ENCODE results near the gene PPP2R3A. TPM values are rescaled to one million over a fixed set of nuclear protein-coding genes. Genes with fewer than 3 reads are reported as not detected.
"Not testable (repeated sequence)": the region's sequence is repeated elsewhere in the genome, so short reads cannot be mapped to it uniquely, and the experiment has no call there.

PPP2R3A gene
- total and polyA plus RNA-seq, 2 experiments from 2014 or later: 14.2 to 21.0 TPM

GRCh38 chr3:136120373-136121348 is 155.1 kb downstream of the PPP2R3A start:
- H3K9me2 ChIP-seq (ENCODE audit: insufficient read depth): no peaks in the 10 kb centered on the region
- TF ChIP-seq EZH2 (IDR thresholded peaks at IDR 0.05; ENCODE audit: insufficient read depth, poor library complexity, severe bottlenecking) (no peak), EZH2phosphoT487 (IDR thresholded peaks at IDR 0.05; ENCODE audit: insufficient read depth, low read depth) (no peak)
- H3K4me3 ChIP-seq: no peak overlapping the region
- H3K4me1 ChIP-seq (ENCODE audit: insufficient read depth): no peaks in the 10 kb centered on the region
- 0 out of 2 replicates have a peak, but pooled peaks cover 6% of the 10 kb centered on the region for H3K79me2 ChIP-seq (ENCODE audit: insufficient read depth)
- no peak overlapping the region for H3K9ac ChIP-seq
- in situ Hi-C loops (cut with MboI): no loop called here
- DNase-seq: no peak
- no peak overlapping the region for H3K4me2 ChIP-seq (ENCODE audit: unreplicated experiment)
- peaks cover 8% of the 10 kb centered on the region for H3K36me3 ChIP-seq (ENCODE audit: low read depth)
- H4K20me1 ChIP-seq (ENCODE audit: insufficient read depth): no peaks in the 10 kb centered on the region
- H3K27me3 ChIP-seq (replicated peaks; ENCODE audit: insufficient read depth): no peaks in the 10 kb centered on the region
- H2AFZ ChIP-seq: no peak overlapping the region
- H3K9me3 ChIP-seq (ENCODE audit: low read depth): no peaks in the 10 kb centered on the region
- 93 to 97% methylated on average over 8 of the region's 8 CpGs for WGBS, 2 experiments (ENCODE audit: low coverage in 1 of 2, low lambda C conversion rate in 2 of 2, missing lambda C conversion rate in 2 of 2)
- H3K27ac ChIP-seq: no peak overlapping the region
- H3F3A ChIP-seq (ENCODE audit: insufficient read depth): 0 out of 2 replicates have a peak, but pooled peaks cover 3% of the 10 kb centered on the region

- H3K9me2 ChIP-seq (ENCODE audit: insufficient read depth): no peaks in the 10 kb centered on the region
- H4K20me1 ChIP-seq (ENCODE audit: insufficient read depth): no peaks in the 10 kb centered on the region
- H3K79me2 ChIP-seq (ENCODE audit: insufficient read depth): 0 out of 2 replicates have a peak, but pooled peaks cover 7% of the 10 kb centered on the region
- no peaks in the 10 kb centered on the region for H3K4me1 ChIP-seq (ENCODE audit: insufficient read depth)
- 71 to 77% methylated on average over 4 of the region's 4 CpGs for WGBS, 2 experiments (ENCODE audit: low coverage in 1 of 2, low lambda C conversion rate in 2 of 2, missing lambda C conversion rate in 2 of 2)
- no peaks in the 10 kb centered on the region for H3K27me3 ChIP-seq (replicated peaks; ENCODE audit: insufficient read depth)
- H3K9me3 ChIP-seq (ENCODE audit: low read depth): no peaks in the 10 kb centered on the region
- no peak overlapping the region for H2AFZ ChIP-seq
- H3K36me3 ChIP-seq (ENCODE audit: low read depth): peaks cover 8% of the 10 kb centered on the region
- H3K4me2 ChIP-seq (ENCODE audit: unreplicated experiment): no peak overlapping the region
- no peak overlapping the region for H3K4me3 ChIP-seq
- no peak for TF ChIP-seq EZH2phosphoT487 (IDR thresholded peaks at IDR 0.05; ENCODE audit: insufficient read depth, low read depth)
- TF ChIP-seq EZH2 (IDR thresholded peaks at IDR 0.05; ENCODE audit: insufficient read depth, poor library complexity, severe bottlenecking): no peak
- DNase-seq: peak; percentile 23
- 0 out of 2 replicates have a peak, but pooled peaks cover 3% of the 10 kb centered on the region for H3F3A ChIP-seq (ENCODE audit: insufficient read depth)
- H3K9ac ChIP-seq: no peak overlapping the region
- in situ Hi-C loops (cut with MboI): no loop called here
- H3K27ac ChIP-seq: no peak overlapping the region
Observed at GRCh38 chr3:136122006-136122405, 156.5 kb downstream of the PPP2R3A start.

- H3K27me3 ChIP-seq (replicated peaks; ENCODE audit: insufficient read depth); H3K36me3 ChIP-seq (ENCODE audit: low read depth); in situ Hi-C loops (cut with MboI); DNase-seq; H3K4me3 ChIP-seq; H3K27ac ChIP-seq; H3K9me3 ChIP-seq (ENCODE audit: low read depth); H3K4me1 ChIP-seq (ENCODE audit: insufficient read depth); H2AFZ ChIP-seq; H3K9ac ChIP-seq; H3K9me2 ChIP-seq (ENCODE audit: insufficient read depth); H3K79me2 ChIP-seq (ENCODE audit: insufficient read depth); H4K20me1 ChIP-seq (ENCODE audit: insufficient read depth); H3K4me2 ChIP-seq (ENCODE audit: unreplicated experiment): not testable (repeated sequence)
- 94 to 97% methylated on average over 2 to 3 of the region's 3 CpGs for WGBS, 2 experiments (ENCODE audit: low coverage in 1 of 2, low lambda C conversion rate in 2 of 2, missing lambda C conversion rate in 2 of 2)
- H3F3A ChIP-seq (ENCODE audit: insufficient read depth): peaks cover 19% of the 10 kb centered on the region
Observed at GRCh38 chr3:136131647-136132046, 166.1 kb downstream of the PPP2R3A start.

GRCh38 chr3:136134091-136134490 is 168.6 kb downstream of the PPP2R3A start:
- Histone ChIP-seq H4K20me1 (ENCODE audit: insufficient read depth) (no peaks in the 10 kb centered on the region), H3K79me2 (ENCODE audit: insufficient read depth) (peaks cover 8% of the 10 kb centered on the region; the same call in 1 of the 2 replicates), H3K9me2 (ENCODE audit: insufficient read depth) (no peaks in the 10 kb centered on the region), H3K9ac (no peak overlapping the region), H3K4me2 (ENCODE audit: unreplicated experiment) (no peak overlapping the region), H3K4me1 (ENCODE audit: insufficient read depth) (no peaks in the 10 kb centered on the region), H3K4me3 (no peak overlapping the region), H3K27ac (no peak overlapping the region), H3K36me3 (ENCODE audit: low read depth) (no peaks in the 10 kb centered on the region), H3F3A (ENCODE audit: insufficient read depth) (peaks cover 19% of the 10 kb centered on the region), H3K27me3 (replicated peaks; ENCODE audit: insufficient read depth) (no peaks in the 10 kb centered on the region), H3K9me3 (ENCODE audit: low read depth) (no peaks in the 10 kb centered on the region), H2AFZ (no peak overlapping the region)
- WGBS, 2 experiments (ENCODE audit: low coverage in 1 of 2, low lambda C conversion rate in 2 of 2, missing lambda C conversion rate in 2 of 2): 94 to 97% methylated on average over 1 of the region's 1 CpG
- no peak for TF ChIP-seq EZH2phosphoT487 (IDR thresholded peaks at IDR 0.05; ENCODE audit: insufficient read depth, low read depth)
- no peak for TF ChIP-seq EZH2 (IDR thresholded peaks at IDR 0.05; ENCODE audit: insufficient read depth, poor library complexity, severe bottlenecking)
- in situ Hi-C loops (cut with MboI): no loop called here
- DNase-seq: no peak

All from GM23248 (cell line).